Brain microvascular endothelial cell (primary cell): Measurements from ENCODE around the gene WDR17.

Source experiments
- DNase-seq: peaks from one replicate; pipeline ENCODE4 v3.0.0-alpha.2; 2020
- H3K27ac ChIP-seq: fragments of 250-450 bp; sonication (Bioruptor Pico); 2 replicates; pipeline ENCODE4 v1.5.1; 2020; ENCODE audit warnings: mild to moderate bottlenecking, moderate library complexity
- H3K27me3 ChIP-seq: fragments of 250-450 bp; sonication (Bioruptor Pico); replicated peaks from 2 replicates; pipeline ENCODE4 v1.5.1; 2020; ENCODE audit warnings: mild to moderate bottlenecking
- H3K36me3 ChIP-seq: fragments of 250-450 bp; sonication (Bioruptor Pico); replicated peaks from 2 replicates; pipeline ENCODE4 v1.5.1; 2020; ENCODE audit warnings: mild to moderate bottlenecking
- H3K4me3 ChIP-seq: 2 replicates; pipeline ENCODE4 v1.5.1; 2011; ENCODE audit warnings: low read depth, mild to moderate bottlenecking, control low read depth, low read length, moderate library complexity
- in situ Hi-C: cut with HindIII; loops from 2 replicates; pipeline ENCODE4 v1.10.0; 2017; ENCODE audit warnings: low sequenced_read_pairs, low pct_ligation_motif_present
- TF ChIP-seq, protein P1 (sequence below): IDR thresholded peaks from 2 replicates; pipeline ENCODE4 v1.5.1; 2011; ENCODE audit warnings: low read depth, mild to moderate bottlenecking, moderate library complexity, low read length, control low read depth, inconsistent platforms; ENCODE audit errors: missing control alignments

The WDR17 gene

DNA sequence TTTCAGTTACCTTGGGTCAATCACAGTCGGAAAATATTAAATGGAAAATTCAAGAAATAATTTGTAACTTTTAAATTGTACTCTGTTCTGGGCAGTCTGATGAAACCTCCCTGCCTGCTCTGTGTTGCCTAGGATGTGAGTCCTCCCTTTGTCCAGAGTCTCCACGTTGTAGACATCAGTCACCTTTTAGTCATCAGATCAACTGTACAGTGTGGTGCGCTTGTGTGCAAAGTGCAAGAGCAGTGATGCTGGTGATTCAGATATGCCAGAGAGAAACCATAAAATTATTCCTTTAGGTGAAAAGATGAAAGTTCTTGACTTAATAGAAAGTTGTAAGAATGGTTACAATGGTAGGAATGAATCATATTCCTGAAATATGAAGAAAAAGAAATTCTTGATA is 128.3 kb downstream of the WDR17 start:
- Histone ChIP-seq H3K27me3 (no peaks in the 10 kb centered on the region), H3K27ac (peak overlapping the region; percentile 29), H3K36me3 (no peaks in the 10 kb centered on the region), H3K4me3 (no peak overlapping the region)
- TF ChIP-seq, protein P1, sequence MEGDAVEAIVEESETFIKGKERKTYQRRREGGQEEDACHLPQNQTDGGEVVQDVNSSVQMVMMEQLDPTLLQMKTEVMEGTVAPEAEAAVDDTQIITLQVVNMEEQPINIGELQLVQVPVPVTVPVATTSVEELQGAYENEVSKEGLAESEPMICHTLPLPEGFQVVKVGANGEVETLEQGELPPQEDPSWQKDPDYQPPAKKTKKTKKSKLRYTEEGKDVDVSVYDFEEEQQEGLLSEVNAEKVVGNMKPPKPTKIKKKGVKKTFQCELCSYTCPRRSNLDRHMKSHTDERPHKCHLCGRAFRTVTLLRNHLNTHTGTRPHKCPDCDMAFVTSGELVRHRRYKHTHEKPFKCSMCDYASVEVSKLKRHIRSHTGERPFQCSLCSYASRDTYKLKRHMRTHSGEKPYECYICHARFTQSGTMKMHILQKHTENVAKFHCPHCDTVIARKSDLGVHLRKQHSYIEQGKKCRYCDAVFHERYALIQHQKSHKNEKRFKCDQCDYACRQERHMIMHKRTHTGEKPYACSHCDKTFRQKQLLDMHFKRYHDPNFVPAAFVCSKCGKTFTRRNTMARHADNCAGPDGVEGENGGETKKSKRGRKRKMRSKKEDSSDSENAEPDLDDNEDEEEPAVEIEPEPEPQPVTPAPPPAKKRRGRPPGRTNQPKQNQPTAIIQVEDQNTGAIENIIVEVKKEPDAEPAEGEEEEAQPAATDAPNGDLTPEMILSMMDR: no peak
- DNase-seq: peak; percentile 49
- in situ Hi-C loops: no loop called here

- H3K27me3 ChIP-seq: no peaks in the 10 kb centered on the region
- in situ Hi-C loops: no loop called here
- peak within 1 kb of the TSS; percentile 81 for H3K4me3 ChIP-seq
- H3K36me3 ChIP-seq: no peaks in the 10 kb centered on the region
- TF ChIP-seq, protein P1: no peak
- peak; percentile 86 for DNase-seq
- peak within 1 kb of the TSS; percentile 54 for H3K27ac ChIP-seq
These were observed 129.7 kb downstream of the WDR17 start, which contains the start of gene SPATA4 for GRCh38 chr4:176195184-176195978. SPATA4 (minus strand) TSS chr4:176195585; CDS start chr4:176195562, 23 bp downstream.

- in situ Hi-C loops: no loop called here
- TF ChIP-seq, protein P1: no peak
These were observed 132.8 kb downstream of the WDR17 start for GRCh38 chr4:176198316-176198903.

GRCh38 chr4:176205299-176205698 is 139.7 kb downstream of the WDR17 start:
- Histone ChIP-seq H3K27me3 (no peaks in the 10 kb centered on the region), H3K36me3 (no peaks in the 10 kb centered on the region), H3K4me3 (no peak overlapping the region), H3K27ac (no peak overlapping the region)
- in situ Hi-C loops: no loop called here
- TF ChIP-seq, protein P1: no peak
- DNase-seq: no peak

More at GRCh38 chr4:176198316-176198903, 132.8 kb downstream of the WDR17 start:
- no peak overlapping the region for H3K4me3 ChIP-seq
- H3K36me3 ChIP-seq: no peaks in the 10 kb centered on the region
- no peak for DNase-seq
- H3K27ac ChIP-seq: no peak overlapping the region
- no peaks in the 10 kb centered on the region for H3K27me3 ChIP-seq

- no peak overlapping the region for H3K27ac ChIP-seq
- H3K27me3 ChIP-seq: no peaks in the 10 kb centered on the region
- TF ChIP-seq, protein P1: no peak
- no peak overlapping the region for H3K4me3 ChIP-seq
- DNase-seq: no peak
- no peaks in the 10 kb centered on the region for H3K36me3 ChIP-seq
- in situ Hi-C loops: no loop called here
These were observed 142.2 kb downstream of the WDR17 start for GRCh38 chr4:176207839-176208238.
